Stimulated activated naive CD4-positive, alpha-beta T cell treated with Interleukin-2 at 50 U/mL for 16 hours (primary cell): ENCODE results near the gene ASXL2.

ENCODE experiments used
- DNase-seq: peaks from one replicate; lab custom pipeline; 2025; lab: John Stamatoyannopoulos, UW

ASXL2 gene

DNA sequence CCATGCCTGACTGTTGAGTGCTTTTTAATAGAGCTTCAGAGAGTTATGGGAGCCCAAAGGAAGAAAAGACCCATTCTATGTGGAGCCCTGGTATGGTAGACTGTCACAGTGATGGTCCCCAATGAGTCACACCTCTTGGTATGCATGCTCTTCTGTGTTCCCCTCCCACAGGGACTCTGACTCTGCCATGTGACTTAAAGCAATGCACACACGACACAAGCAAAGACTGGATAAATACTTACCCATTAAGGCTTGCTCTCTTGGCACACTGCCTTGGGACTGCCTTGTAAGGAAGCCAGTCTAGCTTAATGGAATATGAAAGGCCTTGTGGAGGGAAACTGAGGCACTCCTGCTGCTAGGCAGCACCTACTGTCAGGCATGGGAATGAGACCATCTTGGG lies 188.2 kb downstream of the ASXL2 start:
- no peak for DNase-seq

DNA sequence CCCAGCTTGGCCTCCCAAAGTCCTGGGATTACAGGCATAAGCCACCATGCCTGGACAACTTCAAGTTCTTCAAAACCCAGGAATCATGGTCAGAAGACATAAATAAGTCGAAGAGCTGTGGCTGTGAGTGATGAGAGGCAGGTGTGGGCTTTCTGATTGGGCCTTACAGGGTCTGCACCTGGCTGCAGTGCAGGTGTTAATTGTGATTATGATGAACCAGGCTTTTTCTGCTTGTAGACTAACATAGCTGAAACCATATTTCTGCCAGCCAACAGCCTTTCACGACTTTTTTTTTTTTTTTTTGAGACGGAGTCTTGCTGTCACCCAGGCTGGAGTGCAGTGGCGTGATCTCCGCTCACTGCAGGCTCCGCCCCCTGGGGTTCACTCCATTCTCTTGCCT lies 190.1 kb downstream of the ASXL2 start:
- DNase-seq, result no peak

DNA sequence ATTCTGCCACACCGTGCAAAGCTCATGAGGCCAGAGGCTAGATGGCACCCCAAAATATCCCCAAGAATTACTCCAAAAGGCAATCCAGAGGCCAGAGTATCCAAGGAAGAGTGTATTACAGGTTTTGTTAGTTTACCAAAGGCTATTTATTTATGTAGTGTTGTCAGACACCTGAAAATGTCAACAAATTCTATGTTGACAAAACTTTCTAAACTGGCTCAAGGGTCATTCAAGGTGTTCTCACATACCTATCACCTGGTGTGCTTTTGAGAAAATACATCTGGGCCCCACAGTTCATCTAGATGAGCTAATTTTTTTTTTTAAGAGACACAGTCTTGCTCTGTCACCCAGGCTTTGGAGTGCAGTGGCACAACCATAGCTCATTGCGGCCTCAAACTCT lies 192.5 kb downstream of the ASXL2 start:
- no peak for DNase-seq

DNA sequence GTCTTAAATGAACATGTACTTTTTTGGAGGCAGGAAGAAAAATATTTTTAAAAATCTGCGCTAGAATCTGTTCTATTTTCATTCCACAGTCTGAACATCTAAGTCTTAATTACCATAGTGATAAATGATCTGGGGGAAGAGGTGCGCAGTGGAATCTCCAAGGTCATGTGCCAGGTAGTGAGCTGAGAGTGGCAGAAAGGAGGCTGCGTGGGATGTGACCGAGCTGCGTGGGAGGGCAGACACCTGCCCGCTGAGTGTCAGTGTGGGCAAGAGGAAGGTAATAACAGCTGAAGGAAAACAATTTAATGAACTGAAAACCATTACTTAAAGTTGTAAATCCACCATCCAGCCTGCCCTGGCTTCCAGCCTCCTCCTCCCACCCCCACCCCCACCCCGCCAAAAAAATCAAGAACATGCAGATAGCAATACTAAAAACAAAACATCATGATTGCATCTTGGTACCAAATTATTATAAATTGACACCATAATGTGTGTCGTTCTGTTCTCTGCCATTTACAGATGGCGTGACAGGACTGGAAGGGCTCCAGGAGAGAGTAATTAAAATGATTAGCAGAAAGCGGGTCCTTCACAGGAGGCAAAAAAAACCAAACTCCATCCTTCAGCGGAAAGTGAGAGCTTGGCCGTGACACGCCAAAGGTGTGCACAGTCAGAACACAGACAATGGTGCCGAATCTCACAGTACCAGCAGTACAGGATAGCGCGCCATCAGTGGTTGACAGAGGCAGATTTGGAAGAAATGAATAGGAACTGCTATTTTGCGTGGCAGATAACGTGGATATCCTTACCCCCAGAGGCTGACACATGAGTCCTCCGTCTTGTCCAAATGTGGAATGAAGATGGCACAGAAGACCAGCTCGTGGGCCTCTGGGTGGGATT lies 193.5 kb downstream of the ASXL2 start:
- no peak for DNase-seq
